Measurements from ENCODE around the gene BCAM. TPM values are rescaled to one million over a fixed set of nuclear protein-coding genes. Genes with fewer than 3 reads are reported as not detected.

The BCAM gene
- total RNA-seq, 2 donors from 2014 or later: 0.21 TPM; not detected in 1

GRCh38 chr19:44799627-44800346 is 9.1 kb upstream of the BCAM start:
- ATAC-seq (replicated peaks in 1 of 2): no peak
- no peak for DNase-seq
- H3K27ac Mint-ChIP-seq: no peak overlapping the region
- no peaks in the 10 kb centered on the region for H3K27me3 Mint-ChIP-seq (ENCODE audit: low read depth)
- H3K4me3 Mint-ChIP-seq: no peak overlapping the region
- H3K36me3 Mint-ChIP-seq (ENCODE audit: insufficient read depth in 2 of 2): no peaks in the 10 kb centered on the region
- peaks cover 8% of the 10 kb centered on the region for H3K4me1 Mint-ChIP-seq (ENCODE audit: low read depth)
- no peaks in the 10 kb centered on the region for H3K9me3 Mint-ChIP-seq

GRCh38 chr19:44800461-44800860 is 8.4 kb upstream of the BCAM start:
- Mint-ChIP-seq H3K27ac (no peak overlapping the region), H3K4me1 (ENCODE audit: low read depth) (peaks cover 8% of the 10 kb centered on the region), H3K9me3 (no peaks in the 10 kb centered on the region), H3K36me3 (ENCODE audit: insufficient read depth in 2 of 2) (no peaks in the 10 kb centered on the region), H3K27me3 (ENCODE audit: low read depth) (no peaks in the 10 kb centered on the region), H3K4me3 (no peak overlapping the region)
- ATAC-seq (replicated peaks in 1 of 2): peak; percentile 95 to 97
- DNase-seq: peak; percentile 86 to 90

- peaks cover 7% of the 10 kb centered on the region for H3K27me3 Mint-ChIP-seq (ENCODE audit: low read depth)
- no peaks in the 10 kb centered on the region for H3K36me3 Mint-ChIP-seq (ENCODE audit: insufficient read depth in 2 of 2)
- no peaks in the 10 kb centered on the region for H3K9me3 Mint-ChIP-seq
- no peak overlapping the region for H3K27ac Mint-ChIP-seq
- no peak for DNase-seq
- no peak overlapping the region for H3K4me3 Mint-ChIP-seq
- ATAC-seq (replicated peaks in 1 of 2): no peak
- no peaks in the 10 kb centered on the region for H3K4me1 Mint-ChIP-seq (ENCODE audit: low read depth)
Measured at GRCh38 chr19:44803442-44804428, 5.2 kb upstream of the BCAM start.

- H3K4me1 Mint-ChIP-seq (ENCODE audit: low read depth): no peaks in the 10 kb centered on the region
- H3K27me3 Mint-ChIP-seq (ENCODE audit: low read depth): peaks cover 21% of the 10 kb centered on the region
- H3K27ac Mint-ChIP-seq: no peak overlapping the region
- ATAC-seq (replicated peaks in 1 of 2): no peak
- no peak for DNase-seq
- H3K9me3 Mint-ChIP-seq: no peaks in the 10 kb centered on the region
- H3K36me3 Mint-ChIP-seq (ENCODE audit: insufficient read depth in 2 of 2): no peaks in the 10 kb centered on the region
- H3K4me3 Mint-ChIP-seq: no peak overlapping the region
Measured at GRCh38 chr19:44806291-44806690, 2.6 kb upstream of the BCAM start.

GRCh38 chr19:44807162-44807561 is 1.7 kb upstream of the BCAM start:
- no peak for DNase-seq
- H3K36me3 Mint-ChIP-seq (ENCODE audit: insufficient read depth in 2 of 2): no peaks in the 10 kb centered on the region
- H3K27me3 Mint-ChIP-seq (ENCODE audit: low read depth): peaks cover 21% of the 10 kb centered on the region
- no peaks in the 10 kb centered on the region for H3K9me3 Mint-ChIP-seq
- no peak for ATAC-seq (replicated peaks in 1 of 2)
- no peaks in the 10 kb centered on the region for H3K4me1 Mint-ChIP-seq (ENCODE audit: low read depth)
- H3K4me3 Mint-ChIP-seq: no peak overlapping the region
- no peak overlapping the region for H3K27ac Mint-ChIP-seq

GRCh38 chr19:44807652-44808462 is 1.0 kb upstream of the BCAM start:
- Mint-ChIP-seq H3K4me1 (ENCODE audit: low read depth) (no peaks in the 10 kb centered on the region), H3K4me3 (peak overlapping the region in 1 of 2 donors; percentile 56), H3K9me3 (no peaks in the 10 kb centered on the region), H3K27me3 (ENCODE audit: low read depth) (peaks cover 21% of the 10 kb centered on the region), H3K36me3 (ENCODE audit: insufficient read depth in 2 of 2) (no peaks in the 10 kb centered on the region), H3K27ac (no peak overlapping the region)
- ATAC-seq (replicated peaks in 1 of 2): no peak
- no peak for DNase-seq

- Mint-ChIP-seq H3K9me3 (no peaks in the 10 kb centered on the region), H3K36me3 (ENCODE audit: insufficient read depth in 2 of 2) (no peaks in the 10 kb centered on the region), H3K27me3 (ENCODE audit: low read depth) (peaks cover 21% of the 10 kb centered on the region), H3K27ac (no peak overlapping the region), H3K4me3 (no peak overlapping the region), H3K4me1 (ENCODE audit: low read depth) (no peaks in the 10 kb centered on the region)
- DNase-seq (no peak), ATAC-seq (replicated peaks in 1 of 2) (no peak)
Measured at GRCh38 chr19:44809577-44810233, 802 bp downstream of the BCAM start.

- ATAC-seq (replicated peaks in 1 of 2) (no peak), DNase-seq (no peak)
- Mint-ChIP-seq H3K27ac (no peak overlapping the region), H3K9me3 (no peaks in the 10 kb centered on the region), H3K36me3 (ENCODE audit: insufficient read depth in 2 of 2) (no peaks in the 10 kb centered on the region), H3K4me1 (ENCODE audit: low read depth) (no peaks in the 10 kb centered on the region), H3K27me3 (ENCODE audit: low read depth) (peaks cover 21% of the 10 kb centered on the region), H3K4me3 (no peak overlapping the region)
Measured at GRCh38 chr19:44810234-44811121, 1.6 kb downstream of the BCAM start.

GRCh38 chr19:44811122-44811419 is 2.2 kb downstream of the BCAM start:
- DNase-seq (no peak), ATAC-seq (replicated peaks in 1 of 2) (no peak)
- H3K27ac Mint-ChIP-seq: no peak overlapping the region
- H3K4me3 Mint-ChIP-seq: no peak overlapping the region
- no peaks in the 10 kb centered on the region for H3K4me1 Mint-ChIP-seq (ENCODE audit: low read depth)
- H3K9me3 Mint-ChIP-seq: no peaks in the 10 kb centered on the region
- no peaks in the 10 kb centered on the region for H3K36me3 Mint-ChIP-seq (ENCODE audit: insufficient read depth in 2 of 2)
- H3K27me3 Mint-ChIP-seq (ENCODE audit: low read depth): peaks cover 21% of the 10 kb centered on the region

- H3K36me3 Mint-ChIP-seq (ENCODE audit: insufficient read depth in 2 of 2): no peaks in the 10 kb centered on the region
- H3K27me3 Mint-ChIP-seq (ENCODE audit: low read depth): peaks cover 21% of the 10 kb centered on the region
- H3K4me3 Mint-ChIP-seq: no peak overlapping the region
- H3K4me1 Mint-ChIP-seq (ENCODE audit: low read depth): no peaks in the 10 kb centered on the region
- H3K9me3 Mint-ChIP-seq: no peaks in the 10 kb centered on the region
- no peak for ATAC-seq (replicated peaks in 1 of 2)
- DNase-seq: no peak
- no peak overlapping the region for H3K27ac Mint-ChIP-seq
Measured at GRCh38 chr19:44812142-44812718, 3.3 kb downstream of the BCAM start.

GRCh38 chr19:44813070-44813840 is 4.4 kb downstream of the BCAM start:
- H3K36me3 Mint-ChIP-seq (ENCODE audit: insufficient read depth in 2 of 2): no peaks in the 10 kb centered on the region
- no peak for ATAC-seq (replicated peaks in 1 of 2)

More at GRCh38 chr19:44813070-44813840, 4.4 kb downstream of the BCAM start:
- Mint-ChIP-seq H3K9me3 (no peaks in the 10 kb centered on the region), H3K27me3 (ENCODE audit: low read depth) (peaks cover 17% of the 10 kb centered on the region), H3K4me3 (no peak overlapping the region), H3K4me1 (ENCODE audit: low read depth) (no peaks in the 10 kb centered on the region), H3K27ac (no peak overlapping the region)
- DNase-seq: no peak
